ENCODE measurements around the gene BTAF1. TPM values are rescaled to one million over a fixed set of nuclear protein-coding genes. Genes with fewer than 3 reads are reported as not detected.

The BTAF1 gene
- polyA plus RNA-seq, 1 donor from 2014 or later, result 14.5 TPM

DNA sequence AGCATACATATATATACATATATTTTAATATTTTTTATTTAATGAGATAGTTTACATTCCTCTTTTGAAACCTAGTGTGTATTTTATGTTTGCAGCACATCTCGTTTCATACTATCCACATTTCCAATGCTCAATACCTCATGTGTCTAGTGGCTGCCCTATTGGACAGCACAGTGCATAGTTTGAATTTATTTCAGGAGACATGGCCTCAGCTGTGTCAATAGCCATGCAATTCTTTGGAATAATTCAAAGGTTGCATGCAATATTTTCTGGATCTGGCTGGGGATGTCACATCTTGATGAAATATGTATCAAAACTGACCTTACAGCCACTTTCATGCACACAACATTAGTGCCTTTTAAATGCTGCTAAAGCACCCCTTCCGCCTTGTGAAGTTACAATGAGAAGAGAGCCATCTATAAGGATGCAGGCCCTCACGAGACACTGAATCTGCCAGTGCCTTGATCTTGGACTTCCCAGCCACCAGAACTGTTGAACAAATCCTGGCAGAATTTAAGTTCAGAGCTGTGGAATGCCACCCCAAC is 27.3 kb upstream of the BTAF1 start:
- no peaks in the 10 kb centered on the region for H3K9me3 Mint-ChIP-seq

DNA sequence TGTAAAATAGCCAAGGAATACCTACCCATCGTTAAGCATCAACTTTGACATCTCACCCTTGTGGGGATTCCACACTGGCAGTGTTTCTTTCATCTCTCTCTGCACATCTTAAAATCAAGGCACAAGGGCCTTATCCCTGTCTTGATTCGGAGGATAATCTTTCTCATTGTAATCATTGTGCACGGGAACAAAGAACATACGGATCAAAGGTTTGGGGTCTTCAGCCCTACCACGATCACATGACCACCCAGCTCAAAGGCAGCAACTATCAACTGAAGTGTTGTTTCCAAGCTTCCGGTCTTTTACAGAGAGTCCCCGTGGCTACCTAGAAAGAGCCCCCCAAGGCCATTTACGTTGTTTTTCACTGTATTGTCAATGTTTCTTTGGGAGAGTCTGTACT is 26.1 kb upstream of the BTAF1 start:
- Mint-ChIP-seq H3K27me3 (peaks cover 8% of the 10 kb centered on the region), H3K27ac (peak overlapping the region in 1 of 3 donors; percentile 62), H3K4me1 (peaks cover 0 to 8% (median 6%) of the 10 kb centered on the region in 3 donors), H3K36me3 (no peaks in the 10 kb centered on the region), H3K9me3 (no peaks in the 10 kb centered on the region), H3K4me3 (no peak overlapping the region)

More for the DNA sequence above, 27.3 kb upstream of the BTAF1 start:
- H3K4me3 Mint-ChIP-seq, result no peak overlapping the region
- H3K4me1 Mint-ChIP-seq, result peaks cover 0 to 8% (median 6%) of the 10 kb centered on the region in 3 donors
- no peak overlapping the region for H3K27ac Mint-ChIP-seq
- H3K27me3 Mint-ChIP-seq, result peaks cover 11% of the 10 kb centered on the region
- no peaks in the 10 kb centered on the region for H3K36me3 Mint-ChIP-seq

DNA sequence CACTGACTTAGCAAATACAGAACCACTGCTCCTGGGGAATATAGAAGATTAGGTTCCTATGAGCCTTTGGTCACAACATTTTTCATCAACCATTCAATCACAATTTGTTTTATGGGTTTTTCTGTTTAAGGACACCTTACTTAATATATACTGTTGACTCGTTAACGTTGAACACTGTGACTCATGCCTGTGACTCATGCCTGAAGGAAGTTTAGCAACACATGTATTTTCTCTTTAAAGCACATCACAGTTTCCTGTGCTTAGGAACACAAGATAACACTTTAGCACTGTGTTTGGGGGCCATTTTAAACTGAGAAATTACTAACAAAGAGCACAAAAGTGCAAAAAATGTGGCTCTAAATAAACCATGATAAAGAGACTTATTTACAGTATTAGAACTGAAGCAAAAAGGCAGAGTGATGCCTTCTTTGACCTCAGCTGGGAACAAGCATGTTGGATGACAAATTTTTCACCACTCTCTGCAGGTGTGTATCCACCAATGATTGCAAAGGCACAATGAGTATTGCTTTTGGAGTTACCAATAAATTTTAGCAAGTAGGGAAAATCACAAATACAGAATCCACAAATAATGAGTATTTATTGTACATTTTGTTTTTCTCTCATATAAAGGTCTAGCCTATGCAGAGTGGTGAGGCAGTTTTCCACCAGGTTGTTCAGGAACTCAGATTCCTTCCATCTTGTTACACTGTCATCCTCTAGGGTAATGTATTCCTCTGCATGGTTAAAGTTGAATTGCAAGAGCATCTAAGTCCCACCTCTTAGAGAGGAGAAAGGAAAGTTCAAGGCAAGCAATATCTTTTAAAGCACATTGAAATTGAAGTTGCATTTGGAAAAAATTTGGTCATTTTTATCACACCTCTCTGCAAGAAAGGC is 21.5 kb upstream of the BTAF1 start:
- Mint-ChIP-seq H3K9me3 (no peaks in the 10 kb centered on the region), H3K27me3 (peaks cover 3% of the 10 kb centered on the region), H3K36me3 (no peaks in the 10 kb centered on the region), H3K27ac (no peak overlapping the region), H3K4me3 (peak overlapping the region in 1 of 4 donors; percentile 45), H3K4me1 (peaks cover 0 to 2% (median 1%) of the 10 kb centered on the region in 3 donors)

DNA sequence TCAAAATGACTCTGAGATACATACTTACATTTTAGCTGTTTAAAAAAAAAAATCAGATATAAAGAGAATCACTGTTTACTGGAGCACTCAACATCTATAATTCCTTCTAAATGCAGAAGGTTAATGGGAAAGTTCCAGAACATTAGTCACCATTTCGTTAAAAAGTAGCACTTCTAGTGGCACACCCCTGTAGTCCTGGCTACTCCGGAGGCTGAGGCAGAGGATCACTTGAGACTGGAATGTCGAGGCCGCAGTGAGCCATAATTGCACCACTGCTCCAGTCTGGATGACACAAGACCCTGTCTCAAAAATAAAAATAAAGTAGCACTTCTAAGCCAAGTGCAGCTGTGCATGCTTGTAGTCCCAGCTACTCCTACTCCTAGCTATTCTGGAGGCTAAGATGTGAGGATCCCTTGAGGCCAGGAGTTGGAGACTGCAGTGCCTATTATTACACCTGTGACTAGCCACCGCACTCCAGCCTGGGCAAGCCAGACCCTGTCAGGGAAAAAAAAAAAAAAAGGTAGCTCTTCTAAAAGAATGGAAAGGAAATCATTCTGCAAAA is 16.5 kb upstream of the BTAF1 start:
- Mint-ChIP-seq H3K36me3 (no peaks in the 10 kb centered on the region), H3K9me3 (peaks cover 0 to 3% (median 0%) of the 10 kb centered on the region in 3 donors), H3K27ac (peak overlapping the region in 2 of 3 donors; percentile 6 to 76), H3K4me3 (peak overlapping the region; percentile 86 to 96 (median 92)), H3K27me3 (no peaks in the 10 kb centered on the region), H3K4me1 (peaks cover 7 to 10% (median 9%) of the 10 kb centered on the region in 3 donors)

DNA sequence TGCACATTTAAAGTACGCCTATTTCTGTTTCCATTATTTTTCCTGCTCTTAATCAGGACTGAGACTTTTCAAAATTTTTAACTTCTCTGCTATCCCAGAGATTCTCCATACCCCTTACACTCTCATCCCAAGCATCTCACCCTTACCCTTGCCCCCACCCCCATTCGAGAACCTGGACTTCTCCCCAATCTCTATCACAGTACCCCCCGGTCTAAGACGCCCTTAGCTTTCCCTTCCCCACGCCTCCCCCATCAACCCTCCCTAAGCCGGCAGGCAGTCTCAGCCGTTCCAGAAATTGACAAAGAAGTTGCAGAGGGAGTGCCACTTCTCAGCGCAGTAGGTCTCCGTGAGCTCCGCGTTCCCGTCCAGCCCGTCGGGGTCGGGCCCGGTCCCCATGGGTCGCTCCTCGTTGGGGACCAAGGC is 15.6 kb upstream of the BTAF1 start:
- H3K9me3 Mint-ChIP-seq, result peaks cover 0 to 3% (median 0%) of the 10 kb centered on the region in 3 donors
- peaks cover under 1% of the 10 kb centered on the region for H3K27me3 Mint-ChIP-seq
- peak overlapping the region in 1 of 3 donors; percentile 76 for H3K27ac Mint-ChIP-seq
- peak overlapping the region; percentile 86 to 96 (median 92) for H3K4me3 Mint-ChIP-seq
- no peaks in the 10 kb centered on the region for H3K36me3 Mint-ChIP-seq
- peaks cover 7 to 10% (median 9%) of the 10 kb centered on the region in 3 donors for H3K4me1 Mint-ChIP-seq

DNA sequence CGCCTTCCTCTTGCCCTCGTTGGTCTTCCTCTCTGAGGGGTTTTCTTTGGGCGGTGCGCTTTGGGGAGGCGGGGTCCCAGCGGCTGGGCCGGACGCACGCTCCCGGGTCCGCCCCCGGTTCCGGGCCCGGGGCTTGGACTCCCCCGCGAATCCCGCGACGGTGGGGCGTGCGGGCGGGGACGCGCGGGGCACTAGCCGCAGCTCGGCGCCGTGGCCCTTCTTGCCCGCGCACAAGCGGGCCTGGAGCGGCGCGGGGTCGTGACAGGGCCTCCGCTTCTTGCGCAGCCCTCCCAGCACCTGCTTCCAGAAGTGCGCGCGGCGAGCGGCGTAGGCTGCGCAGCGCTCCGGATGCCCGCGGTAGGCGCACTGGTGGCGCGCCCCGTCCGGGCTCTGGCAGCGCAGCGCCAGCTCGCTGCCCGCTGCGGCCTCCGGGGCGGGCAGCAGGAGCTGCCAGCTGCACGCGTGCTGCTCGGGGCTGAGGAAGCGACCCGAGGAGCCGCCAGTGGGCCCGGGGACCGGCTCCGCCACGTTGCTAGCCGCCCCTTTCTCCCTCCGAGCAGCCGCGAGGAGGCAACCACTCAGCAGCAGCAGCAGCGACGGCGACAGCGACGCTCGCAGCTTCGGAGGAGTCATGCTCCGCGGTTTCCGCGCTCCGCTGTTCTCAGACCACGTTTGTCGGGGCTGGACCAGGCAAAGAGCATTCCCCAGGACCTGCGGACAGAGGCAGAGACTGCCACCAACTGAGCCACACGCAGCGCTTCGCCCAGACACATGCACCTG is 15.0 kb upstream of the BTAF1 start:
- Mint-ChIP-seq H3K27me3 (peaks cover 3% of the 10 kb centered on the region), H3K4me3 (peak overlapping the region; percentile 95 to 99 (median 98)), H3K36me3 (no peaks in the 10 kb centered on the region), H3K4me1 (peaks cover 7 to 10% (median 9%) of the 10 kb centered on the region in 3 donors), H3K9me3 (peaks cover 0 to 3% (median 0%) of the 10 kb centered on the region in 3 donors), H3K27ac (peak overlapping the region; percentile 12 to 78 (median 76))

DNA sequence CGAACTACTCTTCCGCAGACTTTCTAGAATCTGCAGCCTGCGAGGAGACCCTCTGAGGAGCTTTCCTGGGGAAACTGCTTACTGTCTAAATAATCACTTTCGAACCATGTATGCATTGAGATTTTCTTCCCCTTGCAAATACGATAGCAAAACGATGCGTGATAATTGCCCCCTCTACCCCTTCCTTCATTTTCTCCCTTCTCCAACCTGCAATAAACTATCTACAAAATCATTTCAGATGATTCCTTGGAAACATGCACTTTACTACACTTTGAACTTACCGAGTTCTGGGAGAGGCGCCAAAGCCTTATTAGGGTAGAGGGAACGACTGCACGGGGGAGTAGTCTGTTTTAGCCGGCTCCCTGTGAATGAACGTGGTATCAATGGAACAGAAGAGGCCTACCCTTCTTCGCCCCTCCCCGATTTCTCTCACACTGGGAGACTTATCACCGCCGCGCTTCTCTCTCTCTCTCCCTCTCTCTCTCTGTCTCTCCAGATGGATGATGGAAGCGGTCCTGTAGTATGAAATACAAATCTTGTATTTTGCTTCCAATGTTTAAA is 14.4 kb upstream of the BTAF1 start, which contains the start of gene FGFBP3:
Gene FGFBP3, minus strand, starts transcription at position 370 of the 561 bp plus-strand sequence. CDS start 517 bp downstream, outside the sequence.
- H3K27ac Mint-ChIP-seq, result peak within 1 kb of the TSS; percentile 2 to 78 (median 12)
- H3K9me3 Mint-ChIP-seq, result peaks cover 0 to 3% (median 0%) of the 10 kb centered on the region in 3 donors
- peaks cover 3% of the 10 kb centered on the region for H3K27me3 Mint-ChIP-seq
- H3K4me3 Mint-ChIP-seq, result peak within 1 kb of the TSS; percentile 95 to 99 (median 98)
- H3K36me3 Mint-ChIP-seq, result no peaks in the 10 kb centered on the region
- peaks cover 7 to 10% (median 9%) of the 10 kb centered on the region in 3 donors for H3K4me1 Mint-ChIP-seq

DNA sequence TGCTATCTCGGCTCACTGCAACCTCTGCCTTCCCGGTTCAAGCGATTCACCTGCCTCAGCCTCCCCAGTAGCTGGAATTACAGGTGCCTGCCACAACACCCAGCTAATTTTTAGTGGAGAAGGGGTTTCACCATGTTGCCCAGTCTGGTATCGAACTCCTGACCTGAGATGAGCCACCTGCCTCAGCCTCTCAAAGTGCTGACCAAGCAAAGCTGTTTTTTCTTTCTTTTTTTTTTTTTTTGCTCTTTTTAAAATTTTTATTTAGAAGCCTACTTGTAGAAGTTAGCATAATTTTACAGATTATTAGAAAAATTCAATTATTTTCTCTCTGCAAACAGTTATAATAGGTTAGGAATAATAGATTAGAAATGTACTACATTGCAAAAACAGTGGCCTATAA is 13.1 kb upstream of the BTAF1 start:
- Mint-ChIP-seq H3K4me1 (peaks cover 7 to 10% (median 9%) of the 10 kb centered on the region in 3 donors), H3K4me3 (no peak overlapping the region), H3K27me3 (peaks cover 3% of the 10 kb centered on the region), H3K9me3 (peaks cover 0 to 3% (median 0%) of the 10 kb centered on the region in 3 donors), H3K27ac (no peak overlapping the region), H3K36me3 (no peaks in the 10 kb centered on the region)

DNA sequence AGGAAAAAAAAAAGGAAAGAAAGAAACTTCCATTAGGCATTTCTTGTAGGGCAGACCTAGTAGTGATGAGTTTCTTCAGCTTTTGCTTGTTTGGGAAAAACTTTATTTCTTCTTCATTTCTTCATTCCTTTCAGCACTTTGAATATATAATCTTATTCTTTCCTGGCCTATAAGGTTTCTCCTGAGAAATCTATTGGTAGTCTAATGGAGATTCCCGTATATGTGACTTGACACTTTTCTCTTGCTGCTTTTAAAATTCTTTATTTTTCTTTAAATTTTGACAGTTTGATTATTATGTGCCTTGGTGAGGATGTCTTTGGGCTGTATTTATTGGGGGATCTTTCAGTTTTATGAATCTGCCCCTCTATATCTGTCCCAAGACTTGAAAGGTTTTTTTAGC is 3.9 kb upstream of the BTAF1 start:
- H3K4me3 Mint-ChIP-seq, result no peak overlapping the region
- peaks cover 0 to 2% (median 0%) of the 10 kb centered on the region in 3 donors for H3K9me3 Mint-ChIP-seq
- H3K36me3 Mint-ChIP-seq, result peaks cover 3% of the 10 kb centered on the region
- peaks cover 4% of the 10 kb centered on the region for H3K27me3 Mint-ChIP-seq
- H3K27ac Mint-ChIP-seq, result no peak overlapping the region
- peaks cover 8 to 13% (median 12%) of the 10 kb centered on the region in 3 donors for H3K4me1 Mint-ChIP-seq

DNA sequence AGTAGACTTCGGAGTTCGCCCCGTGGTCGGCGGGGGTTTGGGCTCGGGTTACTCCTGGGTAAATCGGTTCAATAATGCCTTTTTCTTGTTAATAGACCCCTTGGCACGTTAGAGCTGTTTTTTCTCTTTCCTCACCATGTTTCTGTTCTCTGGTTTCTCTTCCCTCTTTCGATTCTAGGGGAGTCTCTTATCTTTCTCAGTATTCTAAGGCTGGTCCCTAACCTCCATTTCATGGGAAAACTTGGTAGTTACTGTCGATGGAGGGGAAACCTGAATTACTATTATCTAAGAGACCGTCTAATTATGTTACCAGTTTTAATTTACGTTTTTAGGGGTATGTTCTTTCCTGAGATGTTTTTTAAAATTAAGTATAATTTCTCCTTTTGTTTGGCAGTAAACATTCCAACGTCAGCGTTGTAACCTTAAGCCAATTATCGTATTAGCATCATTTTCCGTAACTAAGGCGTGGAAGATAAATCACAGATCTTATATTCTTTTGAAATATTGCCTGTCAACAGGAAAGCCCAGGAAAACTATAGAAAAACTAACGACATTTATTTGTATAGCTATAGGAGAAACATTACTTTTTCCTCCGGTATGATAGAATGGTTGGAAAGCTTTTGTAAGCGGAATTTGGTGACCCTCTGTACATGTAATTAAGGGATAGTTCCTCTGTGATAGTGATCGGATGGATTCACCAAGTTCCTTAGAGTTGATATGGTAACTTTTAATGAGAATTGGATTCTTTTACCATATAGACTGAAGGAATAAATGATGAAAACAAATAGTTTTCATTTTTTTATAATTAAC is 847 bp downstream of the BTAF1 start:
- Mint-ChIP-seq H3K27me3 (no peaks in the 10 kb centered on the region), H3K9me3 (no peaks in the 10 kb centered on the region), H3K4me1 (peaks cover 34 to 37% (median 34%) of the 10 kb centered on the region in 3 donors), H3K27ac (peak overlapping the region; percentile 91 to 99 (median 99)), H3K36me3 (no peaks in the 10 kb centered on the region), H3K4me3 (peak overlapping the region; percentile 90 to 96 (median 94))

DNA sequence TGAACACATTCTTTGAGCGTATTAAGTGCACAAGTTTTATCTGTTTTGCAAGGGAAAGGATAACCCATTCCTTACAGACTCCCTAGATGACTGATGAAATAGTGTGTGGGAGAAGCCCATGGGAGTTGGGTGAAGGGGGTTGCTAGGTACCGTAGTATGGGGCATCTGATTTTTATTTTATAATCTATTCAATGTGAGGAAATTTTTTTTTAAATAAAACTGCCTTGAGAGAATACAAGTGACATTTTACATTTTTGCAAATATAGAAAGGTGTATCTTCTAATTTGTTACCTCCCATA is 1.4 kb downstream of the BTAF1 start:
- no peaks in the 10 kb centered on the region for H3K36me3 Mint-ChIP-seq
- no peaks in the 10 kb centered on the region for H3K9me3 Mint-ChIP-seq
- H3K27ac Mint-ChIP-seq, result peak overlapping the region in 1 of 3 donors; percentile 99
- H3K4me1 Mint-ChIP-seq, result peaks cover 34 to 37% (median 35%) of the 10 kb centered on the region in 3 donors
- no peaks in the 10 kb centered on the region for H3K27me3 Mint-ChIP-seq
- H3K4me3 Mint-ChIP-seq, result peak overlapping the region; percentile 90 to 96 (median 94)

DNA sequence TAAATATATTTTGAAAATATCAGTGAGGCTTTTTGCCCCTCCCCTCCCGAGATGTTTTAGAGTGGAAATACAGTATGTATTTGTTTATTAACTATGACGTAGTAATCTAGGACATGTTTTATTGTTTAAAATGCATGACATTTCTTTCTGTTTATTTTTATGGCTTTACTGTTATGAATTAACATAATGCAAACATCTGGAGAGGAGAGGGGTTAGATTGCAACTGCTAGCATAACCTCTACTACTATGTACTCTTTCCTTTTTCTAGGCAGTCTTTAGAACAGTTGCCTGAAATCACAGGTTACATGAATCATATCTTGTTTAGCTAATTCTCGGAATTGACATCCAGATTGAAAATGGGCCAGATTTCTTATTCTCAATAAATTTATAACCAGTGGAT is 7.4 kb downstream of the BTAF1 start:
- H3K9me3 Mint-ChIP-seq, result no peaks in the 10 kb centered on the region
- no peaks in the 10 kb centered on the region for H3K27me3 Mint-ChIP-seq
- H3K4me3 Mint-ChIP-seq, result no peak overlapping the region

DNA sequence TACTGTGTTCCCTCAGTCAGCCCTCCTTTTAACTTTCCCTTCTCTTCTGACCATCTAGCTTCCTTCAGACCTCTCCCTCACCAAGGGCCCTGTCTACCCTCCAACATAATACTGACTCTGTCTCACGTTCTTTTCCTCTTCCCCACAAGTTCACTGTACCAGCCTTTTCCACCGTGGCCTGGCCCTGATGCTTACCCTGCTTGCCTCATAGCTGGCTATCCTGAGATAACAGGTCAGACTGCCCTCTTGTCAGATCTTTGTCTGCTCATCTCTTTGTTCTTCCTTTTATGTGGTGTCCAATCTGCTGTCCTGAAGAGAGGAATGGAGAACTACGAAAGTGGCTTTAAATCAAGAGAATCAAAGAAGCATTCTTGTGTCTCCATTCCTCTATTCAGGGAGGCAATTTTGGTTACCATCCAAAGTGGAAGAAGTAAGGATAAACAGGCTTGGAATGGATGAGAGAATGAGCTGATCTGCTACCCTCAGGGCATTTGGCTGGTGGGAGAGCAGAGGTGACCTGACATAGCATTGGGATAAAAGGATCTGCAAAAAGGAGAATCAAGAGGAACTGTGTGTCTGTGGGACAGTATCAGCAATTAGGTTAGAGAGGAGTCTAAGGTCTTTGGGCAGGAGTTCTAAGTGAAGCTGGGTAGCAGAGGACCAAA is 8.1 kb downstream of the BTAF1 start:
- H3K36me3 Mint-ChIP-seq, result no peaks in the 10 kb centered on the region
- H3K27ac Mint-ChIP-seq, result peak overlapping the region in 2 of 3 donors; percentile 34 to 44
- no peaks in the 10 kb centered on the region for H3K27me3 Mint-ChIP-seq
- peaks cover 25 to 48% (median 43%) of the 10 kb centered on the region in 3 donors for H3K4me1 Mint-ChIP-seq
- H3K4me3 Mint-ChIP-seq, result no peak overlapping the region
- H3K9me3 Mint-ChIP-seq, result no peaks in the 10 kb centered on the region

More for the DNA sequence above, 7.4 kb downstream of the BTAF1 start:
- H3K27ac Mint-ChIP-seq, result no peak overlapping the region
- no peaks in the 10 kb centered on the region for H3K36me3 Mint-ChIP-seq
- H3K4me1 Mint-ChIP-seq, result peaks cover 27 to 49% (median 49%) of the 10 kb centered on the region in 3 donors

Data from IgD-negative memory B cell (primary cell).